ENCODE data around the gene ZNF319. TPM values are rescaled to one million over a fixed set of nuclear protein-coding genes. Genes with fewer than 3 reads are reported as not detected.

Gene ZNF319
- total and polyA plus RNA-seq, 2 of the 8 experiments (the other 6 are each of a cell fraction or from before 2014, with no cell fraction given): 3.3 to 5.5 TPM

GRCh38 chr16:57998992-57999365 lies 1.5 kb downstream of the ZNF319 start:
- Histone ChIP-seq H3K79me1 (ENCODE audit: low read depth, low read length) (no peaks in the 10 kb centered on the region), H3K4me2 (ENCODE audit: insufficient read depth in 1 of 2, low read depth in 2 of 2, low read length in 2 of 2) (peak overlapping the region in 1 of 2 experiments; percentile 79; a peak in 1 of 4 replicates), H2BK12ac (ENCODE audit: low read depth, low read length) (no peak overlapping the region), H4K20me1 (replicated peaks in 1 of 2; ENCODE audit: control insufficient read depth in 1 of 2, insufficient read depth in 2 of 2, low read length in 2 of 2) (peaks cover 0 to 7% of the 10 kb centered on the region in 2 experiments), H3K18ac (ENCODE audit: extremely low read depth, low read length) (no peak overlapping the region), H2BK15ac (ENCODE audit: low read length) (no peak overlapping the region), H3K9ac (replicated peaks in 1 of 4; ENCODE audit: extremely low read depth in 1 of 4, low read depth in 3 of 4, low read length in 3 of 4) (no peak overlapping the region), H2AK5ac (ENCODE audit: low read depth, low read length) (no peak overlapping the region), H4K5ac (ENCODE audit: insufficient read length, low read depth, low read length) (no peak overlapping the region), H3K23ac (ENCODE audit: insufficient read length) (no peak overlapping the region), H3K56ac (replicated peaks; ENCODE audit: insufficient read length, low read depth, low read length) (no peak overlapping the region), H3K23me2 (ENCODE audit: low read depth, low read length) (peaks cover 7% of the 10 kb centered on the region), H4K8ac (ENCODE audit: extremely low read depth, insufficient read depth, low read length) (no peak overlapping the region), H2BK20ac (ENCODE audit: low read length) (no peak overlapping the region), H3K36me3 (ENCODE audit: control insufficient read depth in 2 of 4, insufficient read depth in 4 of 4, low read length in 3 of 4) (peaks cover 2 to 15% (median 7%) of the 10 kb centered on the region in 4 experiments; a peak in 6 of 8 replicates), H3K4me1 (replicated peaks in 1 of 4; ENCODE audit: control insufficient read depth in 3 of 4, insufficient read depth in 4 of 4, low read length in 3 of 4) (peaks cover 5 to 8% (median 7%) of the 10 kb centered on the region in 4 experiments; a peak in 6 of 7 replicates), H3K9me3 (ENCODE audit: insufficient read depth in 2 of 2, low read depth in 1 of 2, low read length in 1 of 2) (no peaks in the 10 kb centered on the region), H4K91ac (replicated peaks; ENCODE audit: insufficient read length, low read length) (no peak overlapping the region), H2AFZ (ENCODE audit: low read length) (no peak overlapping the region), H3K14ac (ENCODE audit: insufficient read length) (no peak overlapping the region), H3K4ac (replicated peaks; ENCODE audit: insufficient read length, low read depth, low read length) (no peak overlapping the region), H3K27me3 (replicated peaks in 1 of 4; ENCODE audit: control insufficient read depth in 3 of 4, extremely low read depth in 1 of 4, insufficient read depth in 3 of 4, low read length in 3 of 4) (peaks cover 0 to 3% (median 0%) of the 10 kb centered on the region in 4 experiments; a peak in 2 of 7 replicates), H2BK120ac (replicated peaks; ENCODE audit: low read depth, low read length) (no peak overlapping the region), H3K27ac (ENCODE audit: low read depth, low read length) (no peak overlapping the region), H3K79me2 (ENCODE audit: control insufficient read depth in 1 of 2, insufficient read depth in 2 of 2, low read length in 2 of 2) (no peaks in the 10 kb centered on the region; a peak in 1 of 4 replicates), H2BK5ac (ENCODE audit: low read depth, low read length) (no peak overlapping the region), H3K4me3 (ENCODE audit: extremely low read depth in 1 of 4, insufficient read depth in 2 of 4, low read depth in 3 of 4, low read length in 4 of 4) (no peak overlapping the region)
- FAIRE-seq: no peak
- WGBS, 2 experiments (ENCODE audit: extremely low coverage in 1 of 2, insufficient coverage in 1 of 2, insufficient read length in 1 of 2, insufficient replicate concordance in 2 of 2, low coverage in 1 of 2, low lambda C conversion rate in 2 of 2, missing lambda C conversion rate in 1 of 2): 84% methylated on average over 3 of the region's 3 CpGs; no CpG with 5 or more reads in 1 of the 2 experiments
- POLR2A ChIA-PET (ENCODE audit: partially characterized antibody): interaction anchor here (0.9 to 1.7 kb wide), 2 partner anchors 9 to 67 kb away, joined by 3 to 7 read pairs; no protein-coding TSS in a partner anchor
- DNase-seq (ENCODE audit: low read depth in 1 of 2, low spot score in 2 of 2): no peak
- no peak for TF ChIP-seq ASH2L (IDR thresholded peaks at IDR 0.05; ENCODE audit: low read length)
- no peak for TF ChIP-seq CHD1 (IDR thresholded peaks at IDR 0.05; ENCODE audit: low read depth, low read length)
- TF ChIP-seq CBX8 (IDR thresholded peaks at IDR 0.05; ENCODE audit: borderline replicate concordance, low read depth, low read length): no peak
- no peak for TF ChIP-seq NANOG (IDR thresholded peaks at IDR 0.05; ENCODE audit: insufficient read depth, low read depth, low read length, poor library complexity, severe bottlenecking)
- no peak for TF ChIP-seq CEBPB (IDR thresholded peaks at IDR 0.05; ENCODE audit: low read depth, low read length)
- no peak for TF ChIP-seq BACH1 (IDR thresholded peaks at IDR 0.05; ENCODE audit: low read length)
- TF ChIP-seq BCL11A (IDR thresholded peaks at IDR 0.05; ENCODE audit: low read depth in 2 of 2, low read length in 2 of 2): no peak
- no peak for TF ChIP-seq NRF1 (IDR thresholded peaks at IDR 0.05; ENCODE audit: low read depth, low read length)
- TF ChIP-seq BRCA1 (IDR thresholded peaks at IDR 0.05; ENCODE audit: low read depth, low read length): no peak
- no peak for TF ChIP-seq TCF12 (IDR thresholded peaks at IDR 0.05; ENCODE audit: low read depth, low read length)
- no peak for TF ChIP-seq MAFK (IDR thresholded peaks at IDR 0.05; ENCODE audit: low read depth, low read length)
- CTCF ChIA-PET (ENCODE audit: partially characterized antibody): interaction anchor here (0.7 to 26.3 kb wide), 14 partner anchors 9 to 223 kb away, joined by 3 to 305 read pairs (median 4); a partner anchor contains a TSS
